ENCODE results near the gene CTU2. TPM values are rescaled to one million over a fixed set of nuclear protein-coding genes. Genes with fewer than 3 reads are reported as not detected.
A peak's percentile ranks its signal among the peaks of the same experiment; 100 is the strongest.

The CTU2 gene
- total RNA-seq, 1 experiment from 2014 or later, result 39.4 TPM

DNA sequence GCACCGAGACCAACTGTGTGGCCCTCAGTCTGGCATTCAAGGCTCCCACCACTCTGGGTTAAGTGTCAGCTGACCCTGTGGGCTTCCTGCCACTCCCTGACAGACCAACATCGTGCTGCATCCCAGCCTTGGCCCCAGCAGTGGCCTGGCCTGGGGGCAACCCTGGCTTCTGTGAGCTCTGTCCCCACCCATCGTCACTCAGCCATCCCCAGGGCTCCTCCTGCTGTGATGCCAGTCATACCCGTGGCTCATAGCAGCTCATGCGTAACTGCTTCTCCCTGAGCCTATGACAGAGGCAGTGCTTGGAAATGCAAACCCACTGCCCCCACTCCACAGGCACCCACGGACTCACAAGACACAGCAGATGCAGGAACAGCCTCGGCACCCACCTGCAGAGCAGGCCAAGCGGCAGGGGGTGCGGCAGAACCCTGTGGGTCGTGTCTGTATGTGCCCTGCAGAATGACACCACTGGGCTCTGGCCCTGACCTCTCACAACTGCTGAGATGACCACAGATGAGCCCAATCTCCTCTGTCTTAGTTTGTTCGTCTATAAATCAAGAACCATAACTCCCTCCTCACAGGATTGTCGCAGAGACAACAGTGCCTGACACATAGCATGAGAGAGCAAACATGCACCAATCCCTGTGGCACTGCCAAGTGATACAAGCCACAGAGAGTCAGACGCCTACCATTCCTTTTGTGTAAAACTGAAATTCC is 52.1 kb downstream of the CTU2 start:
- Histone ChIP-seq H3K4me1 (ENCODE audit: insufficient read depth, low read length) (peaks cover 32% of the 10 kb centered on the region), H3K9ac (ENCODE audit: low read length) (no peak overlapping the region), H3F3A (ENCODE audit: low read length, unreplicated experiment) (no peaks in the 10 kb centered on the region), H3K27ac (ENCODE audit: low read length) (no peak overlapping the region), H3K27me3 (ENCODE audit: low read length) (no peaks in the 10 kb centered on the region), H3K79me2 (ENCODE audit: low read length) (peaks cover 91% of the 10 kb centered on the region), H3K36me3 (ENCODE audit: low read depth, low read length) (no peaks in the 10 kb centered on the region), H3K9me2 (replicated peaks; ENCODE audit: low read length) (no peaks in the 10 kb centered on the region), H2AFZ (ENCODE audit: low read length) (no peak overlapping the region), H4K20me1 (ENCODE audit: low read length) (peaks cover 23% of the 10 kb centered on the region; the same call in 1 of the 2 replicates), H3K9me3 (ENCODE audit: low read length) (no peaks in the 10 kb centered on the region), H3K4me3 (ENCODE audit: low read length) (no peak overlapping the region), H3K4me2 (ENCODE audit: low read length) (no peak overlapping the region)
- CTCF ChIA-PET, result interaction anchor here (1.3 kb wide), 1 partner anchor 21 kb away, joined by 5 read pairs; no protein-coding TSS in a partner anchor
- DNase-seq (no peak), ATAC-seq (peak; percentile 27)
- TF ChIP-seq, protein P1, sequence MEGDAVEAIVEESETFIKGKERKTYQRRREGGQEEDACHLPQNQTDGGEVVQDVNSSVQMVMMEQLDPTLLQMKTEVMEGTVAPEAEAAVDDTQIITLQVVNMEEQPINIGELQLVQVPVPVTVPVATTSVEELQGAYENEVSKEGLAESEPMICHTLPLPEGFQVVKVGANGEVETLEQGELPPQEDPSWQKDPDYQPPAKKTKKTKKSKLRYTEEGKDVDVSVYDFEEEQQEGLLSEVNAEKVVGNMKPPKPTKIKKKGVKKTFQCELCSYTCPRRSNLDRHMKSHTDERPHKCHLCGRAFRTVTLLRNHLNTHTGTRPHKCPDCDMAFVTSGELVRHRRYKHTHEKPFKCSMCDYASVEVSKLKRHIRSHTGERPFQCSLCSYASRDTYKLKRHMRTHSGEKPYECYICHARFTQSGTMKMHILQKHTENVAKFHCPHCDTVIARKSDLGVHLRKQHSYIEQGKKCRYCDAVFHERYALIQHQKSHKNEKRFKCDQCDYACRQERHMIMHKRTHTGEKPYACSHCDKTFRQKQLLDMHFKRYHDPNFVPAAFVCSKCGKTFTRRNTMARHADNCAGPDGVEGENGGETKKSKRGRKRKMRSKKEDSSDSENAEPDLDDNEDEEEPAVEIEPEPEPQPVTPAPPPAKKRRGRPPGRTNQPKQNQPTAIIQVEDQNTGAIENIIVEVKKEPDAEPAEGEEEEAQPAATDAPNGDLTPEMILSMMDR (conservative IDR thresholded peaks at IDR 0.05; ENCODE audit: low read depth, low read length), result no peak
- no peak for TF ChIP-seq EZH2phosphoT487 (IDR thresholded peaks at IDR 0.05; ENCODE audit: borderline replicate concordance, low read length)
- no peak for TF ChIP-seq EZH2 (IDR thresholded peaks at IDR 0.05; ENCODE audit: low read length, unreplicated experiment)
- intact Hi-C loops (cut with micrococcal nuclease), result no loop called here
- BruUV-seq (replicated peaks), result no TSS peak
- POLR2A ChIA-PET (ENCODE audit: unreplicated experiment), result no interaction called here

DNA sequence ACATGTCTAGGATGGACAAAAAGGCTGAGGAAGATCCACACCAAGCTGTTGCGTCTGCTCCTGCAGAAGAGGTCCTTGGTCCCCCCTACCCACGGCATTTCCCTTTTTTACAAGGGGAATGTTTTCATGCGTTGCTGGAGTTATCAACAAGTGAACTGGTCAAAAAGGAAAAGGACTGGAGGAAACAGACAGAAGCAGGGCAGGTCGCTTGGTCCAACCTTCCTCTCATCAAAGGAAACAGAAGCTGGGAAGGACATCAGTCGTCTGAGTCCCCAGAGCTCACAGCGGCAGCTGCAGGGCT is 52.6 kb downstream of the CTU2 start:
- Histone ChIP-seq H3K27me3 (ENCODE audit: low read length) (no peaks in the 10 kb centered on the region), H3K36me3 (ENCODE audit: low read depth, low read length) (no peaks in the 10 kb centered on the region), H3K27ac (ENCODE audit: low read length) (no peak overlapping the region), H3F3A (ENCODE audit: low read length, unreplicated experiment) (no peaks in the 10 kb centered on the region), H3K4me3 (ENCODE audit: low read length) (no peak overlapping the region), H3K4me1 (ENCODE audit: insufficient read depth, low read length) (peaks cover 36% of the 10 kb centered on the region), H3K4me2 (ENCODE audit: low read length) (no peak overlapping the region), H3K79me2 (ENCODE audit: low read length) (peaks cover 91% of the 10 kb centered on the region), H3K9me3 (ENCODE audit: low read length) (no peaks in the 10 kb centered on the region), H2AFZ (ENCODE audit: low read length) (no peak overlapping the region), H4K20me1 (ENCODE audit: low read length) (peaks cover 19% of the 10 kb centered on the region; the same call in 1 of the 2 replicates), H3K9ac (ENCODE audit: low read length) (no peak overlapping the region), H3K9me2 (replicated peaks; ENCODE audit: low read length) (no peaks in the 10 kb centered on the region)
- intact Hi-C loops (cut with micrococcal nuclease), result no loop called here
- POLR2A ChIA-PET (ENCODE audit: unreplicated experiment), result no interaction called here
- ATAC-seq (no peak), DNase-seq (no peak)
- CTCF ChIA-PET, result interaction anchor here (1.3 kb wide), 1 partner anchor 21 kb away, joined by 5 read pairs; no protein-coding TSS in a partner anchor
- TF ChIP-seq EZH2phosphoT487 (IDR thresholded peaks at IDR 0.05; ENCODE audit: borderline replicate concordance, low read length), result no peak
- TF ChIP-seq, protein P1 (conservative IDR thresholded peaks at IDR 0.05; ENCODE audit: low read depth, low read length), result no peak
- no peak for TF ChIP-seq EZH2 (IDR thresholded peaks at IDR 0.05; ENCODE audit: low read length, unreplicated experiment)
- BruUV-seq (replicated peaks), result no TSS peak

DNA sequence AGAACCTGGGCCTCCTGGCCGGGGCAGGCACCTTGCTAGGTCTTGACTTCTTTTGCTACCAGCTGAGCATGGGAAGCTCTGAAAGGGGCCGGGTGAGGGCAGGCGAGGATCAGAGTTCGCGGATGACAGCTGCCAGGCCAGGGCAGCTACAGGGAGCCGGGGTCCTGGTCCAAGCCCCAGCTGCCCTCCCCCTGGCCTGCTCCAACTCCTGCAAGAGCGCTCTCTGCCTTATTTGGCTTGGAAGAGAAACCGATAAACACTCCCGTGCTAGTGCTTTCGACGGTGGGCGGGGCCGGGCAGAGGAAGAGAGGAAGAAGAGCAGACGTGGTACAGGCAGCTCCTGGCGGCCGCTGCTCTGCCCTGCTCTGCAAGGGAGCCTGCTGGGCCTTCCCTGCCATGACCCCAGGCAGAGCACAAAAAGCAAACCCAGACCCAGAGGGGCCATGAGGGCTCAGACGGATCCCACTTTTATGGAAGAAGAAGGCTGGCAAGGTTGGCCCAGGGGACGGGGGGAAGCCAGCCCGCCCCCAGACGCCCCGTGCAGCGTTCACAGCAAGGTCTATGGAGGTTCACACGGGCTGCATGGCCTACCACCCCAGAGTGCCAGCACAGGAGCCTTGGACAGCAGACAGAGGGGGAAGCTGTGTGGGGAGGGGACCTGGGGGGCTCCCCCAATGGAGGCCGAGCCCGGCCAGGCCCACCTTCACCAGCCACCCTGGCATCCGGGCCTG is 53.1 kb downstream of the CTU2 start:
- intact Hi-C loops (cut with micrococcal nuclease), result no loop called here

More for the DNA sequence above, 53.1 kb downstream of the CTU2 start:
- H3K27ac ChIP-seq (ENCODE audit: low read length), result no peak overlapping the region
- ATAC-seq (no peak), DNase-seq (no peak)
- H3F3A ChIP-seq (ENCODE audit: low read length, unreplicated experiment), result no peaks in the 10 kb centered on the region
- CTCF ChIA-PET, result interaction anchor here (1.3 kb wide), 1 partner anchor 22 kb away, joined by 5 read pairs; no protein-coding TSS in a partner anchor
- no peaks in the 10 kb centered on the region for H3K27me3 ChIP-seq (ENCODE audit: low read length)
- peaks cover 39% of the 10 kb centered on the region for H3K4me1 ChIP-seq (ENCODE audit: insufficient read depth, low read length)
- TF ChIP-seq EZH2phosphoT487 (IDR thresholded peaks at IDR 0.05; ENCODE audit: borderline replicate concordance, low read length), result no peak
- TF ChIP-seq, protein P1 (conservative IDR thresholded peaks at IDR 0.05; ENCODE audit: low read depth, low read length), result no peak
- TF ChIP-seq EZH2 (IDR thresholded peaks at IDR 0.05; ENCODE audit: low read length, unreplicated experiment), result no peak
- H4K20me1 ChIP-seq (ENCODE audit: low read length), result peaks cover 19% of the 10 kb centered on the region; the same call in 1 of the 2 replicates
- POLR2A ChIA-PET (ENCODE audit: unreplicated experiment), result no interaction called here
- H3K4me3 ChIP-seq (ENCODE audit: low read length), result no peak overlapping the region
- no peak overlapping the region for H2AFZ ChIP-seq (ENCODE audit: low read length)
- H3K9me3 ChIP-seq (ENCODE audit: low read length), result no peaks in the 10 kb centered on the region
- no peak overlapping the region for H3K4me2 ChIP-seq (ENCODE audit: low read length)
- no peak overlapping the region for H3K9ac ChIP-seq (ENCODE audit: low read length)
- H3K36me3 ChIP-seq (ENCODE audit: low read depth, low read length), result no peaks in the 10 kb centered on the region
- BruUV-seq (replicated peaks), result no TSS peak
- no peaks in the 10 kb centered on the region for H3K9me2 ChIP-seq (replicated peaks; ENCODE audit: low read length)
- peaks cover 91% of the 10 kb centered on the region for H3K79me2 ChIP-seq (ENCODE audit: low read length)
